ENCODE data around the gene TMEM178B. TPM values are rescaled to one million over a fixed set of nuclear protein-coding genes. Genes with fewer than 3 reads are reported as not detected.

The TMEM178B gene
- total RNA-seq, 1 experiment from 2014 or later = 0.39 TPM

DNA sequence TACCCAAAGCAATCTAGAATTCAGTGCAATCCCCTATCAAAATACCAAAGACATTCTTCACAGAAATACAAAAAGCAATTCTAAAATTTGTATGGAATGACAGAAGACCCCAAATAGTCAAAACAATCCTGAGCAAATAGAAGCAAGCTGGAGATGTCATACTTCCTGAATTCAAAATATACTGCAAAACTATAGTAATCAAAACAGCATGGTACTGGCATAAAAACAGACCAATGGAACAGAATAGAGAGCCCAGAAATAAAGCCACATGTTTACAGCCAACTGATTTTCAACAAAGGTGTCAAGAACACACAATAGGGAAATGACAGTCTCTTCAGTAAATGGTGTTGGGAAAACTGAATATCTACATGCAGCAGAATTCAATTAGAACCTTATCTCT, 353.3 kb downstream of the TMEM178B start:
- Histone ChIP-seq H3K27ac (ENCODE audit: low read length) (no peak overlapping the region), H3K27me3 (ENCODE audit: control insufficient read depth, insufficient read depth, low read length) (no peaks in the 10 kb centered on the region), H3K4me1 (ENCODE audit: control insufficient read depth, insufficient read depth, low read length) (no peaks in the 10 kb centered on the region), H3K9me3 (ENCODE audit: control insufficient read depth, insufficient read depth, low read depth, low read length) (no peaks in the 10 kb centered on the region), H3K4me3 (ENCODE audit: low read depth in 2 of 2, low read length in 2 of 2) (no peak overlapping the region), H3K36me3 (ENCODE audit: control insufficient read depth, insufficient read depth, low read length) (no peaks in the 10 kb centered on the region)
- intact Hi-C loops (cut with micrococcal nuclease; ENCODE audit: unreplicated experiment) (no loop called here), in situ Hi-C loops (cut with HindIII; ENCODE audit: low pct_unique_long_range_greater_than_20kb, low sequenced_read_pairs) (no loop called here)
- ATAC-seq (no peak), DNase-seq (ENCODE audit: low read depth, low spot score) (no peak)
- ChIA-PET POLR2A (no interaction called here), CTCF (no interaction called here)
- TF ChIP-seq SIN3A (IDR thresholded peaks at IDR 0.05; ENCODE audit: borderline replicate concordance, insufficient read depth, low read depth, low read length) = no peak
- TF ChIP-seq REST (IDR thresholded peaks at IDR 0.05; ENCODE audit: insufficient read depth in 1 of 2, low read depth in 2 of 2, low read length in 1 of 2) = no peak
- no peak for TF ChIP-seq TCF7L2 (IDR thresholded peaks at IDR 0.05; ENCODE audit: low read depth, low read length)
- TF ChIP-seq CTCF (IDR thresholded peaks at IDR 0.05) = no peak
- no peak for TF ChIP-seq POLR2AphosphoS5 (IDR thresholded peaks at IDR 0.05; ENCODE audit: low read depth, low read length)
- BruUV-seq (replicated peaks) = no TSS peak

DNA sequence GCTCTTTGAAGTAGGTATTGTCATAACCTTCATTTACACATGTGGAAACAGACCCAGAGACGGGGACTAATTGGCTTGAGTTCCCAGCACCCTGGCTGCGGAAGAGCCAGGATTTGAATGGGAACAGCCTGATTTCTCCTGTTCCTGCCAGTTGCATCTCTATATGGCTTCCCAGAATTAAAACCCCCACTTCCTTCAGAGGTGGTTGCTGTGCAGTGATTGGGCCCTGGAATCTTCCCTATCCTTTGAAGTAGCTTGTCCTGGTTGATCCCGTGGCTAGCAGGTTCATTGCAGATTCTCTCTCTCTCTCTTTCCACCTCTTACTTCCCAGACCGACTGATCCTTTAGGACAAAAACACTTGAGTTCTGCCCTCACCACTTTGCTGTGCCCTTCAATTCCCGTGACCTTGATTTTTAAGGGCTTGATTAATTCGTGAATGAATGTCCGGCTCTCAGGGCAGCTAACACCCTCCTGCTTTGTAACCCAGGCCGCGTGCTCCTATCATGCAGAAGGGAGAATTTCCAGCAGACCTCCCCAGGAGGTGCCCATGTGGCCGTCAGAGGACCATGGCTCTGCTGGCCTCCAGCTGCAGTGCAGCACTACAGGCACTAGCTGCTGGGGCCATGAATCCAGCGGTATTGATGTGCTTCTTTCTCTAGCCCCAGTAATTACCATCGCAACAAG, 356.7 kb downstream of the TMEM178B start:
- no TSS peak for BruUV-seq (replicated peaks)
- Histone ChIP-seq H3K27ac (ENCODE audit: low read length) (no peak overlapping the region), H3K4me3 (ENCODE audit: low read depth in 2 of 2, low read length in 2 of 2) (no peak overlapping the region), H3K27me3 (ENCODE audit: control insufficient read depth, insufficient read depth, low read length) (0 out of 2 replicates have a peak, but pooled peaks cover 3% of the 10 kb centered on the region), H3K36me3 (ENCODE audit: control insufficient read depth, insufficient read depth, low read length) (no peaks in the 10 kb centered on the region), H3K4me1 (ENCODE audit: control insufficient read depth, insufficient read depth, low read length) (no peaks in the 10 kb centered on the region), H3K9me3 (ENCODE audit: control insufficient read depth, insufficient read depth, low read depth, low read length) (no peaks in the 10 kb centered on the region)
- ATAC-seq (no peak), DNase-seq (ENCODE audit: low read depth, low spot score) (no peak)
- in situ Hi-C loops (cut with HindIII; ENCODE audit: low pct_unique_long_range_greater_than_20kb, low sequenced_read_pairs) = no loop called here
- CTCF ChIA-PET = no interaction called here
- intact Hi-C loops (cut with micrococcal nuclease; ENCODE audit: unreplicated experiment) = no loop called here
- TF ChIP-seq TCF7L2 (IDR thresholded peaks at IDR 0.05; ENCODE audit: low read depth, low read length) = no peak
- TF ChIP-seq REST (IDR thresholded peaks at IDR 0.05; ENCODE audit: insufficient read depth in 1 of 2, low read depth in 2 of 2, low read length in 1 of 2) = no peak
- no peak for TF ChIP-seq CTCF (IDR thresholded peaks at IDR 0.05)
- TF ChIP-seq POLR2AphosphoS5 (IDR thresholded peaks at IDR 0.05; ENCODE audit: low read depth, low read length) = no peak
- TF ChIP-seq SIN3A (IDR thresholded peaks at IDR 0.05; ENCODE audit: borderline replicate concordance, insufficient read depth, low read depth, low read length) = no peak
- POLR2A ChIA-PET = interaction anchor here (0.6 kb wide), 1 partner anchor 345 kb away, joined by 3 read pairs; no protein-coding TSS in a partner anchor

All from Panc1 (cell line).